Measurements from ENCODE around the gene C6orf47.

Gene C6orf47

GRCh38 chr6:31702819-31703716 is 42.5 kb upstream of the C6orf47 start, which contains the start of gene ABHD16A:
Gene ABHD16A, minus strand, starts transcription at chr6:31703324. Its CDS starts 43 bp downstream, at chr6:31703281.
- Histone ChIP-seq H3K36me3 (replicated peaks; ENCODE audit: insufficient read depth, low read length) (no peaks in the 10 kb centered on the region), H3K9ac (ENCODE audit: low read length) (peak within 1 kb of the TSS; percentile 97), H3K27me3 (replicated peaks; ENCODE audit: insufficient read depth, low read length) (no peaks in the 10 kb centered on the region; the same call in 1 of the 2 replicates), H3K4me1 (ENCODE audit: low read length) (0 out of 2 replicates have a peak, but pooled peaks cover 6% of the 10 kb centered on the region), H3K79me2 (ENCODE audit: low read length) (peaks cover 31% of the 10 kb centered on the region), H3K9me2 (replicated peaks; ENCODE audit: insufficient read depth, low read length) (no peaks in the 10 kb centered on the region), H2AFZ (ENCODE audit: low read length) (peak within 1 kb of the TSS; percentile 66), H3K4me2 (ENCODE audit: low read depth, low read length) (peak within 1 kb of the TSS; percentile 78), H3F3A (ENCODE audit: insufficient read depth, low read length) (peaks cover 7% of the 10 kb centered on the region; the same call in 1 of the 2 replicates), H4K20me1 (ENCODE audit: insufficient read depth, low read length) (no peaks in the 10 kb centered on the region), H3K4me3 (ENCODE audit: low read length) (peak within 1 kb of the TSS; percentile 80), H3K27ac (ENCODE audit: low read length) (peak within 1 kb of the TSS; percentile 96), H3K9me3 (replicated peaks; ENCODE audit: insufficient read depth, low read length) (no peaks in the 10 kb centered on the region)
- peak; percentile 98 for DNase-seq
- TF ChIP-seq EZH2phosphoT487 (IDR thresholded peaks at IDR 0.05; ENCODE audit: low read length) (no peak), EZH2 (optimal IDR thresholded peaks at IDR 0.05; ENCODE audit: low read depth, low read length) (no peak)
- TF ChIP-seq, protein P1, sequence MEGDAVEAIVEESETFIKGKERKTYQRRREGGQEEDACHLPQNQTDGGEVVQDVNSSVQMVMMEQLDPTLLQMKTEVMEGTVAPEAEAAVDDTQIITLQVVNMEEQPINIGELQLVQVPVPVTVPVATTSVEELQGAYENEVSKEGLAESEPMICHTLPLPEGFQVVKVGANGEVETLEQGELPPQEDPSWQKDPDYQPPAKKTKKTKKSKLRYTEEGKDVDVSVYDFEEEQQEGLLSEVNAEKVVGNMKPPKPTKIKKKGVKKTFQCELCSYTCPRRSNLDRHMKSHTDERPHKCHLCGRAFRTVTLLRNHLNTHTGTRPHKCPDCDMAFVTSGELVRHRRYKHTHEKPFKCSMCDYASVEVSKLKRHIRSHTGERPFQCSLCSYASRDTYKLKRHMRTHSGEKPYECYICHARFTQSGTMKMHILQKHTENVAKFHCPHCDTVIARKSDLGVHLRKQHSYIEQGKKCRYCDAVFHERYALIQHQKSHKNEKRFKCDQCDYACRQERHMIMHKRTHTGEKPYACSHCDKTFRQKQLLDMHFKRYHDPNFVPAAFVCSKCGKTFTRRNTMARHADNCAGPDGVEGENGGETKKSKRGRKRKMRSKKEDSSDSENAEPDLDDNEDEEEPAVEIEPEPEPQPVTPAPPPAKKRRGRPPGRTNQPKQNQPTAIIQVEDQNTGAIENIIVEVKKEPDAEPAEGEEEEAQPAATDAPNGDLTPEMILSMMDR (IDR thresholded peaks at IDR 0.05; ENCODE audit: low read length), result no peak

DNA sequence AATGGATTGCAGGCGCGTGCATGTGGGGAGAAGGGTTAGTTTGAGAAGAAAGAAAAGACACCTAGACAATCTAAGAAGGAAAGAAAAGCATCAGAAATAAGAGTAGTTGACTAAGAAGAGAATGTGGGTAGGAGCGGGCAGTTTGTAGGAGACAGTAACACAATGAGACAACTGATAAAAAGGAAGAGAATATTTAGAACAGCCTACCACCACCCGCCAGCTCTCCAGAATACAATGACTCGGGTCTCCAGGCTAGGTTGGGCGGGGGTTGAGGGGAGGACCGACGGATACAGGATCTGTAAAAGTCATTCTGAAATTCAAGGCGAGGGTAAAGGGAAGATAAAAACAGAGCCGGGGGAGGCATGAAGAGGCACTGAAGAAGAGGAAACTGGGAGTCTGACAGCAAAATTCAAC is 41.8 kb upstream of the C6orf47 start:
- Histone ChIP-seq H3K9me3 (replicated peaks; ENCODE audit: insufficient read depth, low read length) (no peaks in the 10 kb centered on the region), H3K4me3 (ENCODE audit: low read length) (peak overlapping the region; percentile 80), H3K4me1 (ENCODE audit: low read length) (0 out of 2 replicates have a peak, but pooled peaks cover 6% of the 10 kb centered on the region), H3K9me2 (replicated peaks; ENCODE audit: insufficient read depth, low read length) (no peaks in the 10 kb centered on the region), H3K9ac (ENCODE audit: low read length) (peak overlapping the region; percentile 97), H2AFZ (ENCODE audit: low read length) (peak overlapping the region; percentile 66), H3F3A (ENCODE audit: insufficient read depth, low read length) (peaks cover 7% of the 10 kb centered on the region; the same call in 1 of the 2 replicates), H3K27ac (ENCODE audit: low read length) (peak overlapping the region; percentile 96), H4K20me1 (ENCODE audit: insufficient read depth, low read length) (no peaks in the 10 kb centered on the region), H3K4me2 (ENCODE audit: low read depth, low read length) (peak overlapping the region; percentile 78), H3K36me3 (replicated peaks; ENCODE audit: insufficient read depth, low read length) (no peaks in the 10 kb centered on the region), H3K27me3 (replicated peaks; ENCODE audit: insufficient read depth, low read length) (no peaks in the 10 kb centered on the region; the same call in 1 of the 2 replicates), H3K79me2 (ENCODE audit: low read length) (peaks cover 35% of the 10 kb centered on the region)
- no peak for DNase-seq
- TF ChIP-seq EZH2phosphoT487 (IDR thresholded peaks at IDR 0.05; ENCODE audit: low read length), result no peak
- TF ChIP-seq EZH2 (optimal IDR thresholded peaks at IDR 0.05; ENCODE audit: low read depth, low read length), result no peak
- TF ChIP-seq, protein P1 (IDR thresholded peaks at IDR 0.05; ENCODE audit: low read length), result no peak

GRCh38 chr6:31701666-31702404 is 41.3 kb upstream of the C6orf47 start:
- Histone ChIP-seq H3K27me3 (replicated peaks; ENCODE audit: insufficient read depth, low read length) (no peaks in the 10 kb centered on the region; the same call in 1 of the 2 replicates), H3K4me3 (ENCODE audit: low read length) (peak overlapping the region; percentile 80), H3K36me3 (replicated peaks; ENCODE audit: insufficient read depth, low read length) (no peaks in the 10 kb centered on the region), H2AFZ (ENCODE audit: low read length) (0 out of 2 replicates have a peak overlapping the region, but pooled peaks have one; percentile 66), H3K79me2 (ENCODE audit: low read length) (peaks cover 36% of the 10 kb centered on the region), H3K9me3 (replicated peaks; ENCODE audit: insufficient read depth, low read length) (no peaks in the 10 kb centered on the region), H3K4me2 (ENCODE audit: low read depth, low read length) (peak overlapping the region; percentile 78), H3K27ac (ENCODE audit: low read length) (peak overlapping the region; percentile 96; the same call in 1 of the 2 replicates), H3K9ac (ENCODE audit: low read length) (peak overlapping the region; percentile 97), H3F3A (ENCODE audit: insufficient read depth, low read length) (peaks cover 7% of the 10 kb centered on the region; the same call in 1 of the 2 replicates), H3K4me1 (ENCODE audit: low read length) (0 out of 2 replicates have a peak, but pooled peaks cover 6% of the 10 kb centered on the region), H3K9me2 (replicated peaks; ENCODE audit: insufficient read depth, low read length) (no peaks in the 10 kb centered on the region), H4K20me1 (ENCODE audit: insufficient read depth, low read length) (no peaks in the 10 kb centered on the region)
- no peak for DNase-seq
- no peak for TF ChIP-seq EZH2phosphoT487 (IDR thresholded peaks at IDR 0.05; ENCODE audit: low read length)
- TF ChIP-seq, protein P1 (IDR thresholded peaks at IDR 0.05; ENCODE audit: low read length), result no peak
- TF ChIP-seq EZH2 (optimal IDR thresholded peaks at IDR 0.05; ENCODE audit: low read depth, low read length), result no peak

All from MM.1S (cell line).